Cardiac muscle cell (in vitro differentiated cells and primary cell): ENCODE measurements around the gene MICU1. TPM values are rescaled to one million over a fixed set of nuclear protein-coding genes. Genes with fewer than 3 reads are reported as not detected.
"Not testable (repeated sequence)": the region's sequence is repeated elsewhere in the genome, so short reads cannot be mapped to it uniquely, and the experiment has no call there.

Experiments
- DNase-seq, 2 donors: peaks; one replicate each; pipeline versions ENCODE4 v3.0.0 to v3.0.0-alpha.2; 2010 to 2017; ENCODE audit warnings: low read depth in 1 of 2, low spot score in 1 of 2
- H3K27ac ChIP-seq: fragments of 200-600 bp; sonication (generic); 2 replicates; pipeline ENCODE4 v1.5.1; 2016
- H3K27me3 ChIP-seq: fragments of 200-600 bp; sonication (generic); 2 replicates; pipeline ENCODE4 v1.6.0; 2016; ENCODE audit warnings: control low read depth
- H3K36me3 ChIP-seq: fragments of 200-600 bp; sonication (generic); 2 replicates; pipeline ENCODE4 v1.5.1; 2016; ENCODE audit warnings: control low read depth
- H3K4me1 ChIP-seq: fragments of 200-600 bp; sonication (generic); 2 replicates; pipeline ENCODE4 v1.8.1; 2017; ENCODE audit warnings: low read depth, mild to moderate bottlenecking, mixed run types
- H3K4me3 ChIP-seq: fragments of 200-600 bp; sonication (generic); 2 replicates; pipeline ENCODE4 v1.5.1; 2016; ENCODE audit warnings: mild to moderate bottlenecking
- H3K9me3 ChIP-seq: fragments of 200-600 bp; sonication (generic); 2 replicates; pipeline ENCODE4 v1.5.1; 2017; ENCODE audit warnings: low read depth, mild to moderate bottlenecking, control low read depth
- CTCF ChIP-seq: IDR thresholded peaks from 2 replicates; pipeline ENCODE4 v1.5.1; 2012; ENCODE audit warnings: low read depth, mild to moderate bottlenecking, low read length
- polyA plus RNA-seq: library from polyadenylated mRNA; unstranded; fragments of >200 nt; fragmentation: Nextera tagmentation; extraction: Ambion mirVana; gene quantifications from 2 replicates; pipeline ENCODE4 v1.2.1, GENCODE V29; 2016
- total RNA-seq: library from RNA; depleted of rRNA; stranded (reverse); fragments of >200 nt; gene quantifications from 2 replicates; pipeline ENCODE4 v1.2.3, GENCODE V29; 2016

Gene MICU1
- total and polyA plus RNA-seq, 2 experiments from 2014 or later, result 48.3 to 53.2 TPM

DNA sequence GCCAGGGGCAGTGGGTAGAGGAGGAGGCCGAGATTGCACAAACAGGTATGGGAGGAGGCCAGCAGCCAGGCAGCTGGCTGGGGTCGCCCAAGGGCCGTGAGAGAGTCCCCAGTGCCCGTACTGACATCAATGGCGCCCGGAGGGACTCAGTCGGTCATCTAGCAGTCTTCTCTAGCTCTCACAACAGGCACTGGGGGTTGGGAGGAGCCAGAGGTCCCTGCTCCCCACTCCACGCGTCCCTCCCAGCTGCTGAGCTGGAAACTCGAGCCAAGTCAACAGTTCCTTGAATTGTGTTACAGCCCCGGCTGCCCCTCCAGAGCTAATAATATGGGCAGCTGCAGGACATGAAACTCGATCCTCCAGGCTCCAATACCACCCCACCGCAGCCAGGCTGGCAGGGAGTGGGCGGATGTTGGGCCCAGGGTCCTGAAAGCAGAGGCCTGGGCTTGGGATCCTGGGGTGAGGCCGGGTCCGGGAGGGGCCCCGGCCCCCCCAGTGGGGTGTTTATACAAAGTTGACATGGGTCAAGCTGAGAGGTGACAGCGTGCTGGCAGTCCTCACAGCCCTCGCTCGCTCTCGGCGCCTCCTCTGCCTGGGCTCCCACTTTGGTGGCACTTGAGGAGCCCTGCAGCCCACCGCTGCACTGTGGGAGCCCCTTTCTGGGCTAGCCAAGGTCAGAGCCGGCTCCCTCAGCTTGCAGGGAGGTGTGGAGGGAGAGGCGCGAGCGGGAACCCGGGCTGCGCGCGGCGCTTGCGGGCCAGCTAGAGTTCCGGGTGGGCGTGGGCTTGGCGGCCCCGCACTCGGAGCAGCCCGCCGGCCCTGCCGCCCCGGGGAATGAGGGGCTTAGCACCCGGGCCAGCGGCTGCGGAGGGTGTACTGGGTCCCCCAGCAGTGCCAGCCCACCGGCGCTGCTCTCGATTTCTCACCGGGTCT lies 300.4 kb downstream of the MICU1 start:
- H3K27me3 ChIP-seq, H3K4me3 ChIP-seq, H3K36me3 ChIP-seq, H3K9me3 ChIP-seq: not testable (repeated sequence)
- Histone ChIP-seq H3K4me1 (peaks cover 54% of the 10 kb centered on the region), H3K27ac (peak overlapping the region; percentile 86)
- DNase-seq, result peak; percentile 80 to 82

GRCh38 chr10:72323771-72324191 lies 302.1 kb downstream of the MICU1 start:
- Histone ChIP-seq H3K36me3 (no peaks in the 10 kb centered on the region), H3K4me3 (no peak overlapping the region), H3K27ac (no peak overlapping the region), H3K9me3 (no peaks in the 10 kb centered on the region), H3K4me1 (peaks cover 56% of the 10 kb centered on the region), H3K27me3 (no peaks in the 10 kb centered on the region)
- no peak for TF ChIP-seq CTCF
- no peak for DNase-seq

DNA sequence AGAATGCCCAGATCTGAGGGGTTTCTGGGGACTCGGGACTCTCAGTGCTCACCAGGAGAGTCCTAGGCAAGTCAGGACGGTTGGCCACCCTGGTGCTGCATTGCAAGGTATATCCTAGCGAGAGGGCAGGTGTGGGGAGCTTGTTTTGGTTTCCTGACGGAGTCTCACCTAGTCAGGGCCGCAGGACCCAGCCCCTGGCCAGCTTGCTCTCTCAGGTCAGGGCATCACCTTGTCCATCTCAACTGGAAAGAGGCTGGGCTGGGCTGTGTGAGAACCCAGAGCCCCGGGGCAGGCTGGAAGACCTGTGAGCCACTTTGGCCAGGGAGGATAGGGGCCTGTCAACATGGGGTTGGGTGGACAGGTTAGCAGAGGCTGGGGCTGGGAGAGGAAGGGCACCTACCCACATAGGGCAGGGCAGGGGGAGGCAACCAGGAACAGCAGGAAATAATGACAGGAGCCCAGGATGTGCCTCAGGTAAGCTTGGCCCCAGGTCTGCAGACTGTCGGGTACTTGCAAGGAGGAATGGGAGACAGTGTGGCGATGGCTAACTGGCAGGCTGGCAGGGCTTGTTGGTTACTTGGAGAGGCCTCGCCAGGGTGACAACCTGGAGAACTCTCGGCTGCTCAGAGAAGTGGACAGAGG lies 302.6 kb downstream of the MICU1 start:
- Histone ChIP-seq H3K4me1 (peaks cover 53% of the 10 kb centered on the region), H3K4me3 (no peak overlapping the region), H3K36me3 (no peaks in the 10 kb centered on the region), H3K27ac (peak overlapping the region; percentile 76), H3K27me3 (no peaks in the 10 kb centered on the region), H3K9me3 (no peaks in the 10 kb centered on the region)
- TF ChIP-seq CTCF, result no peak
- DNase-seq, result no peak

DNA sequence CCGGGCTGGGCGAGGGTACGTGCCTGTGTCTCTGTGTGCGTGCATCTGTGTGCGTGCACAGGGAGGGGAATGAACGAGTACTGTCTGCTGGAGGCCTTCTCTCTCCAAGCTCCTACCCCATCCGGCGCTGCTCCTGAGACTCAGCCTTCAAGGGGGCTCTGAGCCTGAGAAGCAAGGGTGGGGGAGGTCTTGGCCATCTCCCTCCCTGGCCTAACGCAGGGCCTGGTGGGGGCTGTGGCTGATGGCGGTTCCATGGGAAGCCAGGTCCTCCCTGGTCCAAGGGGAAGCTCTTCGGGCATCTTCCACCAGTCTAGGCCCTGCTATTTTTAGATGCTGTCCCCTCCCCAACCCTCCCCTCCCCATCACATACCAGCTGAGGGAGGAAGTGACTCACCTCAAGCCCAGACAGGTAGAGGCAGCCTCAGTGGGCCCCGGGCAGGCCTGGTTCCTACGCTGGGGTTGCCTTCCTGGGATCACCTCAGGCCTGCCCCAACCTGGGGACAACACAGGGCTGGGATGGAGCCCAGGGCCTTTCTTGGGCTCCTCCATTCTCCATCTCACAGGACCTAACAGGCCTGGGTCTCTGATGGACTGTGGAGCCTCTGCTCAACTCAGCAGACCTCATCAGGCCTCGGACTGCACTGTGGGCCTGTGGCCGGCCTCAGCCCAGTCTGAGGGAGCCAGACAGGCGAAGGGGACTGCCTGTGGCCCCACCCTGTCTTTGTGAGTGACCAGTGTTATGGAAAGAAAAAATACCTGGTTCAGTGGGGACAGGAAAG lies 303.4 kb downstream of the MICU1 start:
- Histone ChIP-seq H3K27ac (peak overlapping the region; percentile 76), H3K36me3 (no peaks in the 10 kb centered on the region), H3K4me3 (no peak overlapping the region), H3K27me3 (no peaks in the 10 kb centered on the region), H3K9me3 (no peaks in the 10 kb centered on the region), H3K4me1 (peaks cover 47% of the 10 kb centered on the region)
- no peak for TF ChIP-seq CTCF
- no peak for DNase-seq

DNA sequence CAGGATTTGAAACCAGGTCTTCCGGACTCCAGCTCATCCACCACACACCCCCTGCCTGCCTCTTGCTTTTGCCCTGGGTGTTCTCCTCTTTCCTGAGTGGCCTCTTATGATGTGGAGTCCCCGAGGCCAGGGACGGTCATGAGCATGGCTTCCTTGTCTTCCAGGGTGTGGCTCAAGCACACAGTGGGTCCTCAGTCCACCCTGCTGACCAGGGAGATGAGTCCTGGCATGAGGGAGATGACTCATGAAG lies 303.9 kb downstream of the MICU1 start:
- H3K27me3 ChIP-seq, result no peaks in the 10 kb centered on the region
- H3K4me1 ChIP-seq, result peaks cover 47% of the 10 kb centered on the region
- TF ChIP-seq CTCF, result no peak
- no peak overlapping the region for H3K4me3 ChIP-seq
- H3K36me3 ChIP-seq, result no peaks in the 10 kb centered on the region
- H3K9me3 ChIP-seq, result no peaks in the 10 kb centered on the region
- no peak for DNase-seq
- peak overlapping the region; percentile 76 for H3K27ac ChIP-seq
